ENCODE measurements around the gene GNAZ.
"Not testable (repeated sequence)": the region's sequence is repeated elsewhere in the genome, so short reads cannot be mapped to it uniquely, and the experiment has no call there.

Gene GNAZ

GRCh38 chr22:23042179-23042578 lies 28.1 kb upstream of the GNAZ start:
- no peak for DNase-seq (ENCODE audit: extremely low read depth in 1 of 2, low read depth in 1 of 2)

GRCh38 chr22:23044570-23044969 lies 25.7 kb upstream of the GNAZ start:
- DNase-seq (ENCODE audit: extremely low read depth in 1 of 2, low read depth in 1 of 2) = no peak

GRCh38 chr22:23045461-23045860 lies 24.9 kb upstream of the GNAZ start:
- DNase-seq (ENCODE audit: extremely low read depth in 1 of 2, low read depth in 1 of 2) = no peak

- no peak for DNase-seq (ENCODE audit: extremely low read depth in 1 of 2, low read depth in 1 of 2)
Measured at GRCh38 chr22:23047265-23047664, 23.1 kb upstream of the GNAZ start.

- DNase-seq (ENCODE audit: extremely low read depth in 1 of 2, low read depth in 1 of 2) = no peak
Measured at GRCh38 chr22:23047742-23048141, 22.6 kb upstream of the GNAZ start.

- DNase-seq (ENCODE audit: extremely low read depth in 1 of 2, low read depth in 1 of 2) = not testable (repeated sequence)
Measured at GRCh38 chr22:23050546-23050945, 19.8 kb upstream of the GNAZ start.

GRCh38 chr22:23053051-23053707 lies 17.1 kb upstream of the GNAZ start:
- no peak for DNase-seq (ENCODE audit: extremely low read depth in 1 of 2, low read depth in 1 of 2)

GRCh38 chr22:23053912-23054530 lies 16.3 kb upstream of the GNAZ start:
- DNase-seq (ENCODE audit: extremely low read depth in 1 of 2, low read depth in 1 of 2) = no peak

- DNase-seq (ENCODE audit: extremely low read depth in 1 of 2, low read depth in 1 of 2) = no peak
Measured at GRCh38 chr22:23054531-23055257, 15.6 kb upstream of the GNAZ start.

GRCh38 chr22:23055449-23056179 lies 14.7 kb upstream of the GNAZ start:
- no peak for DNase-seq (ENCODE audit: extremely low read depth in 1 of 2, low read depth in 1 of 2)

- DNase-seq (ENCODE audit: extremely low read depth in 1 of 2, low read depth in 1 of 2) = no peak
Measured at GRCh38 chr22:23057331-23057730, 13.0 kb upstream of the GNAZ start.

GRCh38 chr22:23058063-23058462 lies 12.3 kb upstream of the GNAZ start:
- no peak for DNase-seq (ENCODE audit: extremely low read depth in 1 of 2, low read depth in 1 of 2)

- DNase-seq (ENCODE audit: extremely low read depth in 1 of 2, low read depth in 1 of 2) = no peak
Measured at GRCh38 chr22:23058481-23059283, 11.6 kb upstream of the GNAZ start.

GRCh38 chr22:23059284-23059948 lies 10.9 kb upstream of the GNAZ start:
- DNase-seq (ENCODE audit: extremely low read depth in 1 of 2, low read depth in 1 of 2) = no peak

- no peak for DNase-seq (ENCODE audit: extremely low read depth in 1 of 2, low read depth in 1 of 2)
Measured at GRCh38 chr22:23060612-23061400, 9.5 kb upstream of the GNAZ start.

- DNase-seq (ENCODE audit: extremely low read depth in 1 of 2, low read depth in 1 of 2) = no peak
Measured at GRCh38 chr22:23061471-23062280, 8.6 kb upstream of the GNAZ start.

- DNase-seq (ENCODE audit: extremely low read depth in 1 of 2, low read depth in 1 of 2) = no peak
Measured at GRCh38 chr22:23062616-23063538, 7.4 kb upstream of the GNAZ start.
